ENCODE measurements around the gene BCAS2. TPM values are rescaled to one million over a fixed set of nuclear protein-coding genes. Genes with fewer than 3 reads are reported as not detected.

Gene BCAS2
- total RNA-seq, 2 experiments from 2014 or later: 46.5 to 48.0 TPM

DNA sequence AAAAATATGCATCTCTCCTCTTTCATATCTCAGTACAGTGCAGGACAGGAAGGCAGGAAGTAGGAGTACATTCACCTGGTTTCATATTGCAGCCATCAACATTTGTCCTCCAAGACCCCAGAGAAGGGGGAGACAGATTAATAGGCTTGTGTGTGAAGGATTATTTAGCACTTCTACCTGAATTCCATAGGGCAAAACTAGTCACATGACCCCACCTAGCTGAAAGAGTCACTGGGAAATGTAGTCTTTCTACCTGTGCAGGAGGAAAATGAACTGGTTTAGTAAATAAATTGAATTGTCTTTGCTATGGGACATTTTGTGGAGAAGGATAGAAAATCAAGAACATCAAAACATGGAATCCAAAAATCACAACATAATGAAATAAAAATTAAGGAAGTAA, 56.5 kb downstream of the BCAS2 start:
- Mint-ChIP-seq H3K27me3 (ENCODE audit: low read depth) (peaks cover 2% of the 10 kb centered on the region), H3K4me3 (no peak overlapping the region), H3K36me3 (ENCODE audit: low read depth) (no peaks in the 10 kb centered on the region), H3K9me3 (no peaks in the 10 kb centered on the region), H3K4me1 (ENCODE audit: low read depth) (no peaks in the 10 kb centered on the region), H3K27ac (no peak overlapping the region)
- DNase-seq: no peak
- intact Hi-C loops (cut with micrococcal nuclease): no loop called here
- CTCF ChIA-PET: no interaction called here

DNA sequence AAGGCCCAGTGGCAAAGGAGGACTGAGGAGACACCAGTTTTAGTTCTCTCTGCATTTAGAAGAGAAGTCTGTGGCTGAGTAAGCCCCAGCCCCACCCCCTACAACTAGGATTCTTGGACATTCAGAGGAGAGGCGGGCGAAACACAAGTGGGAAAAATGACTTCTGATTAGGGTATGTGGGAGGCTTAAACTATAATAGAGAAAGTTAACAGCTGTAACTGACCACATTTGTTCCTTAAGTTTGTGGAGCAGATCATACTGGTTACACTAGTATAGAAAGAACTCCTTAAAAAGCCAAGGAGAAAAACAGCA, 59.2 kb downstream of the BCAS2 start:
- no peak overlapping the region for H3K27ac Mint-ChIP-seq
- H3K4me3 Mint-ChIP-seq: no peak overlapping the region
- intact Hi-C loops (cut with micrococcal nuclease): no loop called here
- no peaks in the 10 kb centered on the region for H3K9me3 Mint-ChIP-seq
- no peak for DNase-seq
- no peaks in the 10 kb centered on the region for H3K36me3 Mint-ChIP-seq (ENCODE audit: low read depth)
- CTCF ChIA-PET: no interaction called here
- H3K27me3 Mint-ChIP-seq (ENCODE audit: low read depth): peaks cover 9% of the 10 kb centered on the region
- no peaks in the 10 kb centered on the region for H3K4me1 Mint-ChIP-seq (ENCODE audit: low read depth)

DNA sequence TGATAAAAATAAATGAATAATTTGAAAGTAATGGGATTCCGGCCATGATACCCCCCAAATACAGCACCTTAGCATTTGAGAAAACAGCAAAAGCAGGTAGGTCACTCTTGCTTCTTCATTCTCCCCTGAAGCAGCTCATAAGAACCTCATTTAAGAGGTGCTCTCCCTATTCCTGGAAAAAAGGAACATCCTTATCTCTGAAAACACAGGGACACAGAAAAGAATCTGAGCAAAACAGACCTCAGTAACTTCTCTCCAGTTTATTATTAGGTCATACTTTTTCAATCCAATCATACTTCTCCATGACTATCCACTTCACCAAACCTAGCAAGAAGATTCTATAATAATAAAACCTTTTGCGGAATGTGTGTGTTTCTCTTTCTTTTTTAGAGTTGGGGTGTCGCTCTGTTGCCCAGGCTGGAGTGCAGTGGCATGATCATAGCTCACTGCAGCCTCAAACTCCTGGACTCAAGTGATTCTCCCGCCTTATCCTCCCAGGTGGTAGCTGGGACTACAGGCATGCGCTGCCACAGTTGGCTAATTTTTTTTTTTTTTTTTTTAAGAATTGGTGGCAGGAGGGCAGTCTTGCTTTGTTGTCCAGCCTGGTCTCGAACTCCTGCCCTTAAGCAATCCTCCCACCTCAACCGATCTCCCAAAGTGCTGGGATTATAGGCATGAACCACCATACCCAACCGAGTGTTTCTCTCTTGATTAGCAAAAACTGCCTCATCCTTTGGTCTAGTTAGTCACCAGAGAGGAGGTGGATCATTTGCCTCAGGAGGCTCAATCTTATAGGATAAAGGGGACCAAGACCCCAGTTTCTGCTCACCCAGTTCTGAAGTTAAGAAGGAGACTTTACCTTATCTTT, 59.8 kb downstream of the BCAS2 start:
- no peak overlapping the region for H3K4me3 Mint-ChIP-seq
- H3K27me3 Mint-ChIP-seq (ENCODE audit: low read depth): peaks cover 9% of the 10 kb centered on the region
- H3K27ac Mint-ChIP-seq: no peak overlapping the region
- intact Hi-C loops (cut with micrococcal nuclease): no loop called here
- CTCF ChIA-PET: no interaction called here
- no peaks in the 10 kb centered on the region for H3K36me3 Mint-ChIP-seq (ENCODE audit: low read depth)
- H3K4me1 Mint-ChIP-seq (ENCODE audit: low read depth): no peaks in the 10 kb centered on the region
- no peak for DNase-seq
- H3K9me3 Mint-ChIP-seq: no peaks in the 10 kb centered on the region

Other genes starting within 250 kb of the BCAS2 start
- 10 to 100 TPM; 23.1 to 25.0 TPM for gene TRIM33, start 70.4 kb downstream of the BCAS2 start, total RNA-seq
- under 1 TPM; 0.31 to 0.47 TPM for gene DENND2C, start 88.4 kb upstream of the BCAS2 start, total RNA-seq
- gene AMPD1, start 113.9 kb upstream of the BCAS2 start, total RNA-seq: not detected
- gene NRAS, start 135.2 kb upstream of the BCAS2 start, total RNA-seq: 10 to 100 TPM; 42.1 to 43.9 TPM
- 100 to 1,000 TPM; 533 to 579 TPM for gene CSDE1, start 176.4 kb upstream of the BCAS2 start, total RNA-seq
- 10 to 100 TPM; 60.2 to 60.6 TPM for gene SIKE1, start 199.1 kb upstream of the BCAS2 start, total RNA-seq